Measurements from ENCODE around the gene GLTP. TPM values are rescaled to one million over a fixed set of nuclear protein-coding genes. Genes with fewer than 3 reads are reported as not detected.

The GLTP gene
- total and polyA plus RNA-seq, 2 of the 13 experiments (the other 11 are each of a cell fraction or from before 2014, with no cell fraction given): 10.7 to 12.9 TPM

DNA sequence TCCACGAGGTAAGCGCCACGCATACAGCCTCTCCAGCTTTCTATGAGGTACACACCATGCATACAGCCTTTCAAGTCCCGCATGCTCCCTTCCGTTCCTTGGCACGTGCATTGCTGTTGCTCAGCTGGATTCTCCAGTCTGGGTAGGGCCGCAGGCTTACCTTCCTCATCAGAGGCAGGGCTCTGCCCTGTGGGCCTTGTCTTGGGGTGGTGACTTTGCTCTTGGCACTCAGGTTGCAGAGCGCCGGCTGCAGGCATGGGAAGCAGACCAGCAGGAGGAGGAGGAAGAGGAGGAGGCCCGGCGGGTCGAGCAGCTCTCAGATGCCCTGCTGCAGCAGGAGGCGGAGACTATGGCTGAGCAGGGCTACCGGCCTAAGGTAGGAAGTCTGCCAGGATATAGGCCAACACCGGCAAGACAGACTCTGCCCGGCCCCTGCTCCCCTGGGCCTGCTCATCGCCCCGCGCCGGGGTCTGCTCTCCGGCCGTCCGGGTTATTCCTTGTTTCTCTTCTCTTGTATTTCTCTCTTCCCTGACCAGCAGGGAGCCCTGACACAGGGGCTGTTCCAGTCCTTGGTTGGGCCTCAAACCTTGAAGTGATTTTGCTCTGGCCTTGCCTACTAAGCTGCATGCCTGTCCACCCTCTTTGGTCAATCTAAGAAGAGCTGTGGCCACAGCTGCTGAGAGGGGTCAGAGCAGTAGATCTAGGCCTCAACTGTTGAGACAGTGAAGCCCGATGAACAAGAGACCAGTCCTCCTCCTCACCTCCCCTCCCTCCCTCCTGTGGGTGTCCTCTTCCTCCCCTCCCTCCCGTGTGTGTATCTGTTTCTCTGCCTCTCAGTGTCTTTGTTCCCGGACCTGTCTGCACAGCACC lies 35.1 kb upstream of the GLTP start:
- 99% methylated on average over 19 of the region's 26 CpGs for WGBS (ENCODE audit: low lambda C conversion rate)
- TF ChIP-seq ZNF547 (CRISPR knock-in tag; IDR thresholded peaks at IDR 0.05) (no peak), AGO2 (optimal IDR thresholded peaks at IDR 0.05; ENCODE audit: low read depth, low read length) (peak; percentile 32)
- intact Hi-C loops (cut with micrococcal nuclease; ENCODE audit: unreplicated experiment) (no loop called here), in situ Hi-C loops (cut with HindIII; ENCODE audit: extremely low pct_ligation_motif_present, low pct_unique_long_range_greater_than_20kb) (no loop called here)
- ATAC-seq (no peak), FAIRE-seq (no peak), DNase-seq (ENCODE audit: low spot score) (no peak)
- H3K27me3 ChIP-seq (ENCODE audit: control insufficient read depth in 1 of 2, insufficient read depth in 2 of 2, low read length in 2 of 2): no peaks in the 10 kb centered on the region
- no peak overlapping the region for H3K4me3 ChIP-seq (replicated peaks in 1 of 3; ENCODE audit: insufficient read depth in 1 of 3, low read depth in 2 of 3, low read length in 3 of 3)
- no peak overlapping the region for H3K27ac ChIP-seq (ENCODE audit: extremely low read length, insufficient read depth, low read length)
- POLR2A ChIA-PET: no interaction called here
- H4K20me1 ChIP-seq (ENCODE audit: insufficient read depth, low read length): no peaks in the 10 kb centered on the region
- BruUV-seq (replicated peaks): no TSS peak
- H2AFZ ChIP-seq (ENCODE audit: low read length): no peak overlapping the region
- no peak overlapping the region for H3K4me2 ChIP-seq (ENCODE audit: low read depth, low read length)
- H3K36me3 ChIP-seq (replicated peaks in 1 of 2; ENCODE audit: control insufficient read depth in 1 of 2, insufficient read depth in 2 of 2, low read length in 2 of 2): peaks cover 22 to 63% of the 10 kb centered on the region in 2 experiments
- no peaks in the 10 kb centered on the region for H3K79me2 ChIP-seq (ENCODE audit: insufficient read depth, low read length)
- no peak overlapping the region for H3K9ac ChIP-seq (ENCODE audit: insufficient read depth, low read depth, low read length)
- CTCF ChIA-PET (ENCODE audit: low intra/inter-chr PET ratio, low total read pairs): no interaction called here
- no peaks in the 10 kb centered on the region for H3K9me3 ChIP-seq (ENCODE audit: low read length)
- peaks cover 5% of the 10 kb centered on the region for H3K4me1 ChIP-seq (ENCODE audit: insufficient read depth, low read length)

DNA sequence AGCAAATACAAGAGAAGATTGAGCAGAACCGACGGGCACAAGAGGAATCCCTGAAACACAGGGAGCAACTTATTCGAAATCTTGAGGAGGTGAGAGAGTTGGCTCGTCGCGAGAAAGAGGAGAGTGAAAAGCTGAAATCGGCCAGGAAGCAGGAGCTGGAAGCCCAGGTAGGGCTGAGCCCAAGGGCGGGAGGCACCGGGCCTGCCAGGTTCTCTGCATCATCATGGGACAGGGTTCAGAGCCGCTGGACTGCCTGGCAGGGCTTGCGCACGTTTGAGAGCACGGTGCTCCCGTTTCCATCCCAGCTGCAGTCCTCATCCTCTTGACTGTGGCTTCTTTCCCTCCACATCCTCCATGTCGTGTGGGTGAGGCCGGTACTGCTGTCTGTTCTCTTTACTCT lies 34.1 kb upstream of the GLTP start:
- no peak for DNase-seq (ENCODE audit: low spot score)
- BruUV-seq (replicated peaks): no TSS peak
- no peaks in the 10 kb centered on the region for H3K79me2 ChIP-seq (ENCODE audit: insufficient read depth, low read length)
- POLR2A ChIA-PET: no interaction called here
- no peak for ATAC-seq
- WGBS (ENCODE audit: low lambda C conversion rate): 93% methylated on average over 13 of the region's 16 CpGs
- no peaks in the 10 kb centered on the region for H4K20me1 ChIP-seq (ENCODE audit: insufficient read depth, low read length)
- no peak overlapping the region for H3K9ac ChIP-seq (ENCODE audit: insufficient read depth, low read depth, low read length)
- peaks cover 8% of the 10 kb centered on the region for H3K4me1 ChIP-seq (ENCODE audit: insufficient read depth, low read length)
- H3K4me3 ChIP-seq (replicated peaks in 1 of 3; ENCODE audit: insufficient read depth in 1 of 3, low read depth in 2 of 3, low read length in 3 of 3): no peak overlapping the region
- no peak overlapping the region for H3K4me2 ChIP-seq (ENCODE audit: low read depth, low read length)
- H3K36me3 ChIP-seq (replicated peaks in 1 of 2; ENCODE audit: control insufficient read depth in 1 of 2, insufficient read depth in 2 of 2, low read length in 2 of 2): peaks cover 22 to 62% of the 10 kb centered on the region in 2 experiments
- in situ Hi-C loops (cut with HindIII; ENCODE audit: extremely low pct_ligation_motif_present, low pct_unique_long_range_greater_than_20kb): no loop called here
- H3K27me3 ChIP-seq (ENCODE audit: control insufficient read depth in 1 of 2, insufficient read depth in 2 of 2, low read length in 2 of 2): no peaks in the 10 kb centered on the region
- H2AFZ ChIP-seq (ENCODE audit: low read length): no peak overlapping the region
- FAIRE-seq: no peak
- CTCF ChIA-PET (ENCODE audit: low intra/inter-chr PET ratio, low total read pairs): no interaction called here
- no peak overlapping the region for H3K27ac ChIP-seq (ENCODE audit: extremely low read length, insufficient read depth, low read length)
- intact Hi-C loops (cut with micrococcal nuclease; ENCODE audit: unreplicated experiment): no loop called here
- no peaks in the 10 kb centered on the region for H3K9me3 ChIP-seq (ENCODE audit: low read length)
- TF ChIP-seq, protein P1, sequence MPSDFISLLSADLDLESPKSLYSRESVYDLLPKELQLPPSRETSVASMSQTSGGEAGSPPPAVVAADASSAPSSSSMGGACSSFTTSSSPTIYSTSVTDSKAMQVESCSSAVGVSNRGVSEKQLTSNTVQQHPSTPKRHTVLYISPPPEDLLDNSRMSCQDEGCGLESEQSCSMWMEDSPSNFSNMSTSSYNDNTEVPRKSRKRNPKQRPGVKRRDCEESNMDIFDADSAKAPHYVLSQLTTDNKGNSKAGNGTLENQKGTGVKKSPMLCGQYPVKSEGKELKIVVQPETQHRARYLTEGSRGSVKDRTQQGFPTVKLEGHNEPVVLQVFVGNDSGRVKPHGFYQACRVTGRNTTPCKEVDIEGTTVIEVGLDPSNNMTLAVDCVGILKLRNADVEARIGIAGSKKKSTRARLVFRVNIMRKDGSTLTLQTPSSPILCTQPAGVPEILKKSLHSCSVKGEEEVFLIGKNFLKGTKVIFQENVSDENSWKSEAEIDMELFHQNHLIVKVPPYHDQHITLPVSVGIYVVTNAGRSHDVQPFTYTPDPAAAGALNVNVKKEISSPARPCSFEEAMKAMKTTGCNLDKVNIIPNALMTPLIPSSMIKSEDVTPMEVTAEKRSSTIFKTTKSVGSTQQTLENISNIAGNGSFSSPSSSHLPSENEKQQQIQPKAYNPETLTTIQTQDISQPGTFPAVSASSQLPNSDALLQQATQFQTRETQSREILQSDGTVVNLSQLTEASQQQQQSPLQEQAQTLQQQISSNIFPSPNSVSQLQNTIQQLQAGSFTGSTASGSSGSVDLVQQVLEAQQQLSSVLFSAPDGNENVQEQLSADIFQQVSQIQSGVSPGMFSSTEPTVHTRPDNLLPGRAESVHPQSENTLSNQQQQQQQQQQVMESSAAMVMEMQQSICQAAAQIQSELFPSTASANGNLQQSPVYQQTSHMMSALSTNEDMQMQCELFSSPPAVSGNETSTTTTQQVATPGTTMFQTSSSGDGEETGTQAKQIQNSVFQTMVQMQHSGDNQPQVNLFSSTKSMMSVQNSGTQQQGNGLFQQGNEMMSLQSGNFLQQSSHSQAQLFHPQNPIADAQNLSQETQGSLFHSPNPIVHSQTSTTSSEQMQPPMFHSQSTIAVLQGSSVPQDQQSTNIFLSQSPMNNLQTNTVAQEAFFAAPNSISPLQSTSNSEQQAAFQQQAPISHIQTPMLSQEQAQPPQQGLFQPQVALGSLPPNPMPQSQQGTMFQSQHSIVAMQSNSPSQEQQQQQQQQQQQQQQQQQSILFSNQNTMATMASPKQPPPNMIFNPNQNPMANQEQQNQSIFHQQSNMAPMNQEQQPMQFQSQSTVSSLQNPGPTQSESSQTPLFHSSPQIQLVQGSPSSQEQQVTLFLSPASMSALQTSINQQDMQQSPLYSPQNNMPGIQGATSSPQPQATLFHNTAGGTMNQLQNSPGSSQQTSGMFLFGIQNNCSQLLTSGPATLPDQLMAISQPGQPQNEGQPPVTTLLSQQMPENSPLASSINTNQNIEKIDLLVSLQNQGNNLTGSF (CRISPR knock-in tag; IDR thresholded peaks at IDR 0.05): no peak
- TF ChIP-seq, protein P2, sequence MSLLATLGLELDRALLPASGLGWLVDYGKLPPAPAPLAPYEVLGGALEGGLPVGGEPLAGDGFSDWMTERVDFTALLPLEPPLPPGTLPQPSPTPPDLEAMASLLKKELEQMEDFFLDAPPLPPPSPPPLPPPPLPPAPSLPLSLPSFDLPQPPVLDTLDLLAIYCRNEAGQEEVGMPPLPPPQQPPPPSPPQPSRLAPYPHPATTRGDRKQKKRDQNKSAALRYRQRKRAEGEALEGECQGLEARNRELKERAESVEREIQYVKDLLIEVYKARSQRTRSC (CRISPR knock-in tag; IDR thresholded peaks at IDR 0.05; ENCODE audit: low read depth): no peak
- TF ChIP-seq ZSCAN12 (CRISPR knock-in tag; IDR thresholded peaks at IDR 0.05) (no peak), SRF (IDR thresholded peaks at IDR 0.05; ENCODE audit: low read depth, low read length) (no peak), ZNF263 (CRISPR knock-in tag; IDR thresholded peaks at IDR 0.05) (0 out of 2 replicates have a peak, but pooled peaks have one; percentile 14)
